GM21737 (cell line): Measurements from ENCODE around the gene EGFR.

Source experiments
- ATAC-seq: cut with Tn5 transposase; IDR thresholded peaks from one replicate; pipeline ENCODE4 v1.9.1; 2021; ENCODE audit warnings: mild to moderate bottlenecking, moderate library complexity; ENCODE audit not compliant: unreplicated experiment

EGFR gene

DNA sequence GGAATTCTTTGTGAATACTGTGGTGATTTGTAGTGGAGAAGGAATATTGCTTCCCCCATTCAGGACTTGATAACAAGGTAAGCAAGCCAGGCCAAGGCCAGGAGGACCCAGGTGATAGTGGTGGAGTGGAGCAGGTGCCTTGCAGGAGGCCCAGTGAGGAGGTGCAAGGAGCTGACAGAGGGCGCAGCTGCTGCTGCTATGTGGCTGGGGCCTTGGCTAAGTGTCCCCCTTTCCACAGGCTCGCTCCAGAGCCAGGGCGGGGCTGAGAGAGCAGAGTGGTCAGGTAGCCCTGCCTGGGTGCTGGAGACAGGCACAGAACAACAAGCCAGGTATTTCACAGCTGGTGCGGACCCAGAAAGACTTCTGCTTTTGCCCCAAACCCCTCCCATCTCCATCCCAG, 162.9 kb downstream of the EGFR start:
- ATAC-seq, result no peak

- no peak for ATAC-seq
Measured at GRCh38 chr7:55183897-55184296, 165.1 kb downstream of the EGFR start.

GRCh38 chr7:55185321-55185802, 166.5 kb downstream of the EGFR start:
- no peak for ATAC-seq

DNA sequence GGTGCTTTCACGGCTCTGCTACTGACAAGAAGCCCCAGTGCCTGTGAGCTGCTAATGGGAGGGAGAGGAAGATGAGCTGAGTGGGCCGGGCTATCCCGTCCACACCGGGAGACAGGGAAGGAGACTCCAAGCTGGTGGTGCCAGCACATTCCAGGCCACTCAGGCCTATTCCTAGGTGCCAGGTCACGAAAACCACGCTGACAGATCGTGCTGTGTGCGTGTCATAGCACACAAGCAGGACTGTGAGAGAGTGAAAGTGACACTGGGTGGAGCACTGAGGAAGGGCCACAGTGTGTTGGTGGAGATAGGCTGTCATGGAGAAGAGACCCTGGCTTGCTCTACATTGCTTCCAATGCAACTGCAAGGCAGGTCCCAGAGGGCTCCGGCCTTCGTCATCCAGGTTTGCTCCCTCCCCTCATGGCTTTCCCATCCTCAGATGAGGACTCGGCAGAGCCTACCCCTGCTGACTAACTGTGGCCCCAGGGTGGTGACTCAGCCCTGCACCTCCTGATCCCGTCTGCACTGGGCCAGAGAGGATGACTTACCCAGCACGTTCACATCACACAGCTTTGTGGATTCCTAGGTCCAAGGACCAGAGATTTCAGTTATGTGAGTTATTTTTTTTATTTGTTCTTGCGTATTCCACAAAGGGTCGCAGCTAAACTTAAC, 167.3 kb downstream of the EGFR start:
- no peak for ATAC-seq

- ATAC-seq, result no peak
Measured at GRCh38 chr7:55187701-55188491, 169.1 kb downstream of the EGFR start.

DNA sequence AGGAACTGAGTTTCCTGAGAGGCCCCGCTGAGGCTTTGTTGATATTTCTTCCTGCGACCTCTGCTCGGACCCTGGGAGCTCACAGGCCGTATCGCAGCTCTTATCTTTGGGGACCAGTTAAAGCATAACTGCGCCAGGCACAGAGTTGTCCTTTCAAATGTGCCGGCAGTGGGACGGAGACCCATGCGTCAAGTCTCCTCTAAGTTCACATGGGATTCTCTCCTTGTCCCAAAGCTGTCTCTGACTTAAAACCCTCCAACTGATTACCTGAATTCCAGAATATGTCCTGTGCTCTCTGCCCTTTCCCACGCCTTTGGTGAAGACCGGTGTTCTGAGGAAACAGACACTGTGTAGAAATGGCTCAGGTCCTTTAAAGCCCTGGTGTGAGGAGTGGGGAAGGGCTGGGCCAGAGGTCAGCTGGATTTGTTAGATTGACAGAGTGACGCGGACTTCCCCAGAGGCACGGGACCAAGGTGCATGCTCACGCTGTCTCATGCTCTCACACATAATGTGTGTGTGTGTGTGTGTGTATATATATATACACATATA, 169.8 kb downstream of the EGFR start:
- no peak for ATAC-seq

DNA sequence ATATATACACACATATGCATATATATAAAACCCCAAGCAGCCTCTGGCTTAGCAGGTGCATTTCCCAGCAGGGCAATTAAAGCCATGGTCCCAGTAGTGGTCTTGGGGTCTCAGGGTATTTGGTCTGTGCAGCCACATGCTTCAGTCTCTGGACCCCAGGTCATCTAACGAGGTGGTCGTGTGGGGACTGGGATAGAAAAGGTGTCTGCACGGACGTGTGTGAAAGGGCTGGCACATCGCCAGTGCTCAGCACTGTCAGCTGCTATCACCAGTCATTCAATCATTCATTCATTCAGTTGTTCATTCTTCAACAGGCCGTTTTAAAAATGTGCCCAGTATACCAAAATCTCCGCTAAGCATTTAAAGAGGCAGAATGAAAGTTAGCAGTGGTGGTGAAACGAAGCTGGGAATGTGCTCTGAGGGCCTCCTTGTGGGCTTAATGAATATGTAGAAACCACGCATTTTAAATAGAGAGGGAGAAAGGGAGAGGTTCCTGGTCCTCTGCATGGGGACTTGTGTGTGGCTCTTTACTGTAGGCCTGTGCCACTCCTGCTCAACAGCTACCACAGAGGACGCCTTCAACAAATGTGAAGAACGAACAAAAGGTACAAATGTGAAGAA, 170.4 kb downstream of the EGFR start:
- ATAC-seq, result no peak

GRCh38 chr7:55189878-55190436, 171.1 kb downstream of the EGFR start:
- no peak for ATAC-seq

DNA sequence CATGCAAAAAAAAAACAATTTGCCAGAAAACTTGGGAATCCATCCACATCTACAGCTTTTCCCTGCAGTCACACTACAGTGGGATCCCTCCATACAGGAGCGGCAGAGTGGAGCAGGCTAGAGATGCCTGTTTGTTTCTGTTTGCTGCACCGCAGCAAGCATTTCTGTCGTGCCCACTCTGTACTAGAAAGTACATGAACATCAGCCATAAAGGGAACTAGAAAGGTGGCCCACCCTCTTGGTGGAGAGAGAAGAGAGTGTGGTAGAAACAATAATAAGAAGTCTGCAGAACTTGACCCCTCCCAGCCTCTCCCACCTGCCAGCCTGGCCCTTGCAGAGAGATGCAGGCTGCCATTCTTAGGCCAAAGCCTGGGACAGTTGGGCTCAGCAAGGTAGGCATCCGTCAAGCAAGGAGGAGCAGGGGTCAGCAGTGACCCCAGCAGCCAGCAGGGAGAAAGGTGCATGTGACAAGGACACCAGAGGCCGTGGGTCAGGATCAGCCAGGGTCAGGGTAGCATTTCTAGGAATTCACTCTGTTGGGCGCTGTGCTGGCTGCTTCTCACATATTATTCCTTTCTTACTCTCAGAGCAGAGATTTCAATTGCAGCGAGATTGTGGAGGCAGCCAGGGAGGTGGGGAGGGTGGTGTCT, 171.8 kb downstream of the EGFR start:
- no peak for ATAC-seq

GRCh38 chr7:55191161-55191925, 172.5 kb downstream of the EGFR start:
- ATAC-seq, result no peak

GRCh38 chr7:55191926-55192692, 173.3 kb downstream of the EGFR start:
- ATAC-seq, result no peak

- ATAC-seq, result no peak
Measured at GRCh38 chr7:55192723-55193122, 173.9 kb downstream of the EGFR start.

- ATAC-seq, result no peak
Measured at GRCh38 chr7:55193245-55193644, 174.4 kb downstream of the EGFR start.

DNA sequence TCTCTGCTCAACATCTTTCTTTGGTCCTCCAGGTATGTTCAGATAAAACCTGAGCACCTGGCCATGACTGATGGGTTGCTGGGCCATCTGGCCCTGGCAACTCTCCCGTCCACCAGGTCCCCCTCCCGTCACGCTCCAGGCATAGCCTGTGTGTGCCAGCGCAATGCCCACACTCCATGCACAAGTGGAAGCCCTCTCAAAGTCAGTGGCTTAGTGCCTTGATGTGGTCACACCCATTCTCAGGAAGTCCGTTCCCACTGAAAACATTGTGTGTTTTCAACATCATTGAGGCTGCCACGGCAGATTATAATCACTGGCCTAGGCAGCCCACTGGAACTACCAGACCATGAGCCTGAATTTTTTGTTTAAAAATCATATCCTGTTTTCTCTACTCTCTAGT, 175.7 kb downstream of the EGFR start:
- no peak for ATAC-seq

DNA sequence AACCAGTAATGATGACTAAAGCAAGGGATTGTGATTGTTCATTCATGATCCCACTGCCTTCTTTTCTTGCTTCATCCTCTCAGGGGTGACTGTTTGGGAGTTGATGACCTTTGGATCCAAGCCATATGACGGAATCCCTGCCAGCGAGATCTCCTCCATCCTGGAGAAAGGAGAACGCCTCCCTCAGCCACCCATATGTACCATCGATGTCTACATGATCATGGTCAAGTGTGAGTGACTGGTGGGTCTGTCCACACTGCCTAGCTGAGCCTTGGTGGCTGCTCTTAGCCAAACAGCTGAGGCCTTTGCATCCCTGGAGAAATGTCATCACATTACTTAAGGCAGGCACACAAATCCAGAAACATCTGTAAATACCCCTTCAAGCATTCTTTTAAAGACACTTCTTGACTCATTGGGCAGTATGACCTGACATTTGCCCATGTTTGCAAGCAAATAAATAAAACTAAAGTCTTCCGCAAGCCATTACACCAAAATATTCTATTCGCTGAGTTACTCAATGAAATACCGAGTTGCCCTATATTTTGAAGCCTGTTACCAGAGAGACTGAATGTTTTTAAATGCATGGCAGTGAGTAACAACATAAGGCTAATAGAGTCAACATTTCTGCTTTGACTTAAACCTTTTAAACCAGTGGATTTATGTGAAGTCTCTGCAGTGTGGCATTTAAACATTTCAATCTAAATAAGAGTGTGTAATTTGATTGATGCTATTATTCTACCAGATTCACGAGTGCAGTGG, 180.0 kb downstream of the EGFR start:
- ATAC-seq, result no peak

- ATAC-seq, result no peak
Measured at GRCh38 chr7:55199418-55199817, 180.6 kb downstream of the EGFR start.

DNA sequence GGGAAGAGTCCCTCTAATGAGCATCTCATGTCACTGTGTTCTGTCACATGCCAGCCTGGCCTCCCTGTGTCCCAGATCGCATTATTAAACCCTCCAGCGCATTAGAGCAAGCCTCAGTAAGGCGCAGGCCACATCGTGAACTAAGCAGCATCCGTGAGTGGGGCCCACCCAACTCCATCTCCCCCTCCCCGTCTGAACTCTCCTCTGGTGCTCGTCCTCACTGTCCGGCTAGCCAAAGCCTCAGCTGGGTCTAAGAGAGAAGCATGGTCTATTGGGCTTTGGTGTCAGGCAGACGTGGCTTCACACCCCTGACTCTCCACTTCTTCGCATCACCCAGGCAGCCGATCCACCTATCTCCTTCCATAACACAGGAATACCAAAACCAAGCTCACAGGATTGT, 181.6 kb downstream of the EGFR start:
- no peak for ATAC-seq

DNA sequence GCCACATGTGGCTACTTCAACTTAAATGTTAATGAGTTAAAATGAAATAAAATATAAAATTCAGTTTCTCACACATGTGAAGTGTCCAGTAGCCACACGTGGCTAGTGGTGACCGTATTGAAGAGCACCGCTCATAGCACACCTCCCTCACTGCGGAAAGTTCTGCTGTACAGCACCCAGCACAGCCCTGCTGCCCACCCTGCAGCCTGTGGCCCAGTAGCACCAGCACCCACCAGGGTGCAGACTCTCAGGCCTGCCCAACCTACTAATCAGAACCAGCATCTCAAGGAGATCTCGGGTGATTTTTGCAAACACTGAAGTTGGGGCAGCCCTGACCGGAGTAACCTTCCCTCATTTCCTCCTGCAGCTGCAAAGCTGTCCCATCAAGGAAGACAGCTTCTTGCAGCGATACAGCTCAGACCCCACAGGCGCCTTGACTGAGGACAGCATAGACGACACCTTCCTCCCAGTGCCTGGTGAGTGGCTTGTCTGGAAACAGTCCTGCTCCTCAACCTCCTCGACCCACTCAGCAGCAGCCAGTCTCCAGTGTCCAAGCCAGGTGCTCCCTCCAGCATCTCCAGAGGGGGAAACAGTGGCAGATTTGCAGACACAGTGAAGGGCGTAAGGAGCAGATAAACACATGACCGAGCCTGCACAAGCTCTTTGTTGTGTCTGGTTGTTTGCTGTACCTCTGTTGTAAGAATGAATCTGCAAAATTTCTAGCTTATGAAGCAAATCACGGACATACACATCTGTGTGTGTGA, 183.5 kb downstream of the EGFR start:
- no peak for ATAC-seq
